CD4-positive, CD25-positive, alpha-beta regulatory T cell (primary cell): ENCODE results near the gene ITGAV. TPM values are rescaled to one million over a fixed set of nuclear protein-coding genes. Genes with fewer than 3 reads are reported as not detected.

ENCODE experiments used
- ATAC-seq, 2 donors: fragments of 150-1000 bp; cut with Tn5 transposase; one replicate each; pipeline ENCODE4 v1.10.0; 2021; ENCODE audit warnings: low read depth in 2 of 2, moderate number of reproducible peaks in 2 of 2, moderate library complexity in 1 of 2
- DNase-seq, 3 donors: peaks; one replicate each; pipeline versions ENCODE4 v3.0.0 to v3.0.0-alpha.2; 2012 to 2022; ENCODE audit warnings: mixed read lengths in 1 of 3
- H3K27ac ChIP-seq: one replicate; pipeline ENCODE4 v1.7.0; 2013; ENCODE audit warnings: mild to moderate bottlenecking, low read length; ENCODE audit not compliant: insufficient read depth, poor library complexity, severe bottlenecking
- H3K27me3 ChIP-seq: one replicate; pipeline ENCODE4 v1.7.0; 2013; ENCODE audit warnings: low read length; ENCODE audit not compliant: control insufficient read depth, insufficient read depth
- H3K36me3 ChIP-seq: one replicate; pipeline ENCODE4 v1.7.0; 2013; ENCODE audit warnings: mild to moderate bottlenecking, low read length, moderate library complexity; ENCODE audit not compliant: control insufficient read depth, insufficient read depth
- H3K4me1 ChIP-seq: 2 replicates; pipeline ENCODE4 v1.7.0; 2013; ENCODE audit warnings: mild to moderate bottlenecking, low read length; ENCODE audit not compliant: insufficient read depth, control insufficient read depth, poor library complexity, severe bottlenecking
- H3K4me3 ChIP-seq: one replicate; pipeline ENCODE4 v1.7.0; 2013; ENCODE audit warnings: low read depth, mild to moderate bottlenecking, low read length, moderate library complexity
- H3K9me3 ChIP-seq, 2 experiments: 1 replicate in 1 of 2; 2 replicates in 1 of 2; pipeline ENCODE4 v1.7.0; 2013; ENCODE audit warnings: low read length in 2 of 2, mild to moderate bottlenecking in 1 of 2, moderate library complexity in 1 of 2; ENCODE audit not compliant: control insufficient read depth in 2 of 2
- H3K27ac Mint-ChIP-seq, 3 donors: one replicate each; pipeline ENCODE4 v1.8.0; 2020 to 2022; ENCODE audit warnings: mild to moderate bottlenecking in 3 of 3, mixed read lengths in 3 of 3, moderate library complexity in 2 of 3
- H3K27me3 Mint-ChIP-seq: one replicate; pipeline ENCODE4 v1.8.0; 2022; ENCODE audit warnings: mild to moderate bottlenecking, mixed read lengths
- H3K36me3 Mint-ChIP-seq: one replicate; pipeline ENCODE4 v1.8.0; 2020; ENCODE audit warnings: mixed read lengths
- H3K4me1 Mint-ChIP-seq, 4 donors: one replicate each; pipeline ENCODE4 v1.8.0; 2020 to 2022; ENCODE audit warnings: mixed read lengths in 4 of 4, mild to moderate bottlenecking in 1 of 4
- H3K4me3 Mint-ChIP-seq, 4 donors: one replicate each; pipeline ENCODE4 v1.8.0; 2020 to 2022; ENCODE audit warnings: mild to moderate bottlenecking in 4 of 4, mixed read lengths in 4 of 4, moderate library complexity in 3 of 4
- H3K9me3 Mint-ChIP-seq, 7 donors: one replicate each; pipeline ENCODE4 v1.8.0; 2020 to 2022; ENCODE audit warnings: mixed read lengths in 7 of 7, mild to moderate bottlenecking in 3 of 7, moderate library complexity in 2 of 7
- polyA plus RNA-seq, 4 donors: library from polyadenylated mRNA; unstranded; fragments of 300-500 nt; fragmentation: Illumina TruSeq; gene quantifications; one replicate each; pipeline ENCODE4 v1.2.3, GENCODE V29; 2021
- total RNA-seq: library from RNA; stranded (reverse); gene quantifications from one replicate; pipeline ENCODE4 v1.2.3, GENCODE V29; 2022

ITGAV gene
- total and polyA plus RNA-seq, 5 donors from 2014 or later: 0.36 to 8.1 (median 0.85) TPM

DNA sequence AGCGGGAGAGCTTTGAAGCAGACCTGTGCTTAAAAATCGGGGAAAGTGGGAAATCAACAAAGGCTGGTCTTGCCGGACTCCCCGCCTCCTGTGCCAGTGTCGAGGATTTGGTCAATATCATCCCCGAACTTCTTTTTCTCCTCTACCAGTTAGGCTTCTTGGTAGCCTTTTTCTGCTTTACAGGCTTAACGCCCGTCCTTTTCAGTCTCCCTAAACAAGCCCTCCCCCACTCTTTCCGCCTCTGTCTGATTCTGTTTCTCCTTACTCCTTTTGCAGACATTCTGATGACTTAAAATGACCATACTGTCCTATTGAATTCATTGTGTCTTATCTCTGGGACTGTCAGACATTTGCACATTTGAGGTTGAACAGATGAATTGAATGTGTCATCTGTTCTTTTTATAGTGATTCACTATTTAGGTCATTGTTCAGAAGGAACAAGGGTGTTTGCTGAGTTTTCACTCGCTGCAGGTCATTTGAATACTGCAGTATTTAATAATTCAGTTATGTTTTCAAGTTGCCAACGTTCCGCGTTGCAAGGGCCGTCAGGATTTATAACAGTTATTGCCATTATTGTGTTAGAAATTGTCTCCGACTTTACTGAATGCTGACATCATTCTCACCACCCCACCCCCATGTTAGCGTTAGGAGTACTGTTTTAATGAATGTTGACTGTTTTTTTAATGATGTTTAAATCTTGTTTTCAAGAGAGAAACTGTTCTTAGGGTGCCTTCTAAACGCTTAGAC lies 1.1 kb downstream of the ITGAV start:
- no peak for ATAC-seq
- Mint-ChIP-seq H3K9me3 (peaks cover 0 to 2% (median 0%) of the 10 kb centered on the region in 7 donors), H3K36me3 (no peaks in the 10 kb centered on the region)

DNA sequence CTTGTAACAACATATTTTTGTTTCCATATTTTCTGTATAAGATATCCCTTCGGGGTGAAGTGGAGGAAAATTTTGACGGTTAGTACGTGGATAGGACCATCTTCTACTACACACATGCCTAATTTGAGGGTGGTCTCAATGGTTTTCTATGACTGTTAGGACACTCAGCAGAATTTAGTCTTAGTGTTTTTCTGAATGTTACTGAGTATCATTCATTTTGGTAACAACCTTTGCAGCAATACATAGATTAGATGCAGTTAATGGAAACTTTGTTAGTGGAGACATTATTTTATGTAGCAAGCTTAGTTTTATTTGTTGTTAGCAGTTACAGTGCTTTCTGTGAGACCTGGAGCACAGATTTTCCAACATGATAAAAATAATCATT lies 1.6 kb downstream of the ITGAV start:
- Histone ChIP-seq H3K27ac (no peak overlapping the region), H3K4me3 (peak overlapping the region; percentile 90), H3K4me1 (peaks cover 19% of the 10 kb centered on the region), H3K9me3 (no peaks in the 10 kb centered on the region), H3K27me3 (no peaks in the 10 kb centered on the region), H3K36me3 (no peaks in the 10 kb centered on the region)
- Mint-ChIP-seq H3K9me3 (peaks cover 0 to 2% (median 0%) of the 10 kb centered on the region in 7 donors), H3K27ac (peak overlapping the region in 2 of 3 donors; percentile 6 to 33), H3K36me3 (no peaks in the 10 kb centered on the region), H3K27me3 (no peaks in the 10 kb centered on the region), H3K4me1 (peaks cover 5 to 51% (median 36%) of the 10 kb centered on the region in 4 donors), H3K4me3 (peak overlapping the region; percentile 91 to 95 (median 92))
- ATAC-seq (no peak), DNase-seq (no peak)

More for the DNA sequence above, 1.1 kb downstream of the ITGAV start:
- no peaks in the 10 kb centered on the region for H3K9me3 ChIP-seq
- peak in 2 of 3 donors; percentile 21 to 50 for DNase-seq
- Mint-ChIP-seq H3K27me3 (peaks cover 1% of the 10 kb centered on the region), H3K4me3 (peak overlapping the region; percentile 91 to 95 (median 92)), H3K27ac (peak overlapping the region; percentile 32 to 91 (median 33)), H3K4me1 (peaks cover 5 to 50% (median 36%) of the 10 kb centered on the region in 4 donors)
- no peaks in the 10 kb centered on the region for H3K27me3 ChIP-seq
- H3K4me1 ChIP-seq: peaks cover 19% of the 10 kb centered on the region
- H3K4me3 ChIP-seq: peak overlapping the region; percentile 90
- peak overlapping the region; percentile 69 for H3K27ac ChIP-seq
- no peaks in the 10 kb centered on the region for H3K36me3 ChIP-seq

DNA sequence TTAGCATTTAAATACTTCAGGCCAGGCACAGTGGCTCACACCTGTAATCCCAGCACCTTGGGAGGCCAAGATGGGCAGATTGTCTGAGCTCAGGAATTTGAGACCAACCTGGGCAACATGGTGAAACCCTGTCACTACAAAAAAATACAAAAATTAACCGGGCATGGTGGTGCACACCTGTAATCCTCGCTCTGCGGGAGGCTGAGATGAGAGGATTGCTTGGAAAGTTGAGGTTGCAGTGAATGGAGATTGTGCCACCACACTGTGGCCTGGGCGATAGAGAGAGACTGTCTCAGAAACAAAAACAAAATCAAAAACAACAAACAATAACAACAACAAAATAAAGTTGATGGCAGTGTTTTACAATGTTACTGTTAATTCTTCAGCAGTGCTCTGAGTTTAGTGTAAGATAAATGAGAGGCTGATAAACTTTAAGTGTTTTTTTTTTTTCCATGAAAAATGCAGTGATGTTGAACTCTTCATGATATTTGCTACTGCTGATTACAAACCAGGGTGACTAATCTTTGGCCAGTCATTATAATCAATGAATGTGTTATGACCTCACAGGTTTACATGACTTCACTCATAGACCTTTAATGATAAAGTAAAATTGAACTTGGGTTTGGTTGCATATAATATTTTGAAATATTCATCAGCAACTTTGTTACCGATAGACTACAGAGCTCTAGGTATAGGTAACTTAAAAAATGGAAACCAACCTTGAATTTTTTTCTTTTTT lies 2.5 kb downstream of the ITGAV start:
- Mint-ChIP-seq H3K27me3 (no peaks in the 10 kb centered on the region), H3K27ac (peak overlapping the region in 2 of 3 donors; percentile 3 to 33), H3K4me1 (peaks cover 11 to 57% (median 36%) of the 10 kb centered on the region in 4 donors), H3K9me3 (peaks cover 0 to 2% (median 0%) of the 10 kb centered on the region in 7 donors), H3K4me3 (peak overlapping the region; percentile 11 to 91 (median 30)), H3K36me3 (no peaks in the 10 kb centered on the region)
- DNase-seq: no peak
- no peak overlapping the region for H3K27ac ChIP-seq
- H3K4me3 ChIP-seq: peak overlapping the region; percentile 90
- no peak for ATAC-seq
- H3K9me3 ChIP-seq: no peaks in the 10 kb centered on the region
- H3K36me3 ChIP-seq: no peaks in the 10 kb centered on the region
- no peaks in the 10 kb centered on the region for H3K27me3 ChIP-seq
- H3K4me1 ChIP-seq: peaks cover 19% of the 10 kb centered on the region

DNA sequence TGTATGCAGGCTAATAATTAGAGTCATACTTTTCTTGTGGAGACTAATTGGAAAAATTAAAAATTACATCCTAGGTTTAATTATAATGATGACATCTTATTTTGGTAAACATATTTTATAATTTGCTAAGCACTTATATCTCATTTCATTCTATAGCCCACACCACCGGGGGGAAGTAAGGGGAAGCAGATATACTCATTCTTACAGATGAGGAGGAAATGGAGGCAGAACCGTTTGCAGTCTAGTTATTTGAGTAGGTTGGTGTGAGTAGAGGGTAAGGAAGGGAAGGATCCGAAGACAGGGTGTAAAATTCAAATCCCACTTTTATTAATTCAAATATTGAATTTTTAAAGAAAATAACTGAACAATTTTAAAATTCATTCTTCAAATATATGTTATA lies 3.7 kb downstream of the ITGAV start:
- Mint-ChIP-seq H3K27me3 (no peaks in the 10 kb centered on the region), H3K9me3 (peaks cover 0 to 2% (median 0%) of the 10 kb centered on the region in 7 donors), H3K4me1 (peaks cover 11 to 58% (median 36%) of the 10 kb centered on the region in 4 donors), H3K36me3 (no peaks in the 10 kb centered on the region), H3K4me3 (peak overlapping the region in 1 of 4 donors; percentile 17), H3K27ac (peak overlapping the region in 2 of 3 donors; percentile 5 to 9)
- Histone ChIP-seq H3K27ac (no peak overlapping the region), H3K36me3 (no peaks in the 10 kb centered on the region), H3K4me3 (no peak overlapping the region), H3K27me3 (no peaks in the 10 kb centered on the region), H3K9me3 (no peaks in the 10 kb centered on the region), H3K4me1 (peaks cover 19% of the 10 kb centered on the region)
- peak in 1 of 3 donors; percentile 4 for DNase-seq
- ATAC-seq: no peak

DNA sequence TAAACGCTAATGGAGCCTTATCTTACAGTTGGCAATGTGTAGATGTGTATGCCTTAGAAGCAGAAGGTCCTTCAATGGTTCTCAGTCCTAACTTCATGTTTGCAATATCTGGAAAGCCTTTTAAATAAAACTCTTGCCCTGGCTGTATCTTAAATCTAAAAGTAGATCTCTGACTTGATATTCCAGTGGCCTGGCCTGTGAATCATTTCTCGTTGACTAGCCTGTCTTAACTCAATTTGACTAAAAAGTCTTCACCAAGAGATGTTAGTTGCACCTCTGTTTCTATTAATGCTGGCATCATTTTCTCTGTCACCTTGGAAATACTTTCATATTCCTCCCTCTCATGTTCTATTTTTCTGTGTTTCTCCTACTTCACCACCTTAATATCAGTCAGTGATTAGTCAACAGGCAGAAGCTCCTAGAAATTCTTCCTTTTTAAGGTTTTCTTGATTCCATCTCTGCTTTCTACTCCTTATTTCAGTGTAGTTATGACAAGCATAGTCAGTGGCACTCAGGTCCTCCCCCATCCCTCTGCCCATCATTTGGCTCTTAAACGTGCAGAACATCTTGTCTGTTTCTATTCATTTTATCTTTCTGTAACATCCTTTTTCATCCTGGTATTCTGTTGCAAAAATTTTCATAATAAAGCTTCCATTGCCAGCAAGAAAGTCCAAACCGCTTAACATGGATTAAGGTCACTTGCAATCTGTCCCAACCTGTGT lies 4.3 kb downstream of the ITGAV start:
- Histone ChIP-seq H3K9me3 (no peaks in the 10 kb centered on the region), H3K4me1 (peaks cover 16% of the 10 kb centered on the region), H3K27ac (no peak overlapping the region), H3K36me3 (no peaks in the 10 kb centered on the region), H3K4me3 (no peak overlapping the region), H3K27me3 (no peaks in the 10 kb centered on the region)
- Mint-ChIP-seq H3K4me3 (peak overlapping the region in 1 of 4 donors; percentile 4), H3K36me3 (no peaks in the 10 kb centered on the region), H3K27ac (peak overlapping the region in 1 of 3 donors; percentile 2), H3K27me3 (no peaks in the 10 kb centered on the region), H3K9me3 (peaks cover 0 to 2% (median 0%) of the 10 kb centered on the region in 7 donors), H3K4me1 (peaks cover 8 to 54% (median 32%) of the 10 kb centered on the region in 4 donors)
- no peak for ATAC-seq
- no peak for DNase-seq

DNA sequence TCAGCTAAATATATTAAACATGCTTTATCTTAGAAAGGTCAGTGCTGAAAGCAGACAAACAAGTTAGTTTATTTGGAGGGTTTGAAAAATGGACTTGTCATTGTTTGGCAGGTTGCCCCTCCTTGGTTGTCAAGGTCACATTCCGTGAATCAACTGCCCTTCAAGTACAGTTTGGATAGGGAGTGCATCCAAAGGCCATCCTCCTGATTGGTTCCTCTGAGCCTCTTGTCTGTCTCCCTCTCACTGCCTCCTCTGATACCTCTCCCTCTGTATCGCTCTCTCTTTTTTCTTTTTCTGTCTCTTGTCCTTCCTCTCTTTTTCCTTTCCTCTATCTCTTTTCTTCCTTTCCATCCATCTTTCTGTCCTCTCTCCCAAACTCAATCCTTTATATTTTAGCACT lies 5.4 kb downstream of the ITGAV start:
- H3K27me3 Mint-ChIP-seq: no peaks in the 10 kb centered on the region
- no peak for ATAC-seq
- H3K4me1 Mint-ChIP-seq: peaks cover 6 to 52% (median 30%) of the 10 kb centered on the region in 4 donors
- no peaks in the 10 kb centered on the region for H3K9me3 ChIP-seq
- no peak overlapping the region for H3K27ac ChIP-seq
- no peak overlapping the region for H3K4me3 Mint-ChIP-seq
- no peak overlapping the region for H3K4me3 ChIP-seq
- peaks cover 5% of the 10 kb centered on the region for H3K36me3 Mint-ChIP-seq
- no peaks in the 10 kb centered on the region for H3K27me3 ChIP-seq
- peak overlapping the region in 2 of 3 donors; percentile 29 to 49 for H3K27ac Mint-ChIP-seq
- H3K4me1 ChIP-seq: peaks cover 10% of the 10 kb centered on the region
- peaks cover 2% of the 10 kb centered on the region for H3K36me3 ChIP-seq
- DNase-seq: no peak
- H3K9me3 Mint-ChIP-seq: peaks cover 0 to 2% (median 0%) of the 10 kb centered on the region in 7 donors

DNA sequence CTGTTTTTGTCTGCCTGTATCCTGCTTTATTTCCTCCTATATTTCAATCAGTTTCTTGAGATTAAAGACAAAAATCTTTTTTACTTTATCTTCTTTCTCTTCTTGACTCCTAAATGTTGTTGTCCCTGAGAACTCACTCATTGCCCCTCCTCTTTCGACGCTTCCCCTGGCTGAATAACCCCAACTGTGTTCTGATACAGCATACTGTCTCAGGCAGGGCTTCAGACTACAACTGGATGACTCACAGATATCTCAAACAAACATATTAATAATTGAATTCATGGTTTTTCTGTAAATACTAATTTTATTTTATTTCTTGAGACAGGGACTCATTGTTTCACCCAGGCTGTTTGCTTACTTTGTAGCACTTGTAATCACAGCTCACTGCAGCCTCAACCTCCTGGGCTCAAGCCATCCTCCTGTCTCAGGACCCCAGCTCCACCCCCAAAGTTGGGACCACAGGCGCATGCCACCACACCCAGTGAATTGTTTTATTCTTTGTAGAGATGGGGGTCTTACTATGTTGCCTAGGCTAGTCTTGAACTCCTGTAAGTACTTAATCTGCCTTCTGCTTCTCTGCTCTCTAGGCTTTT lies 9.4 kb downstream of the ITGAV start:
- Histone ChIP-seq H3K36me3 (peaks cover 6% of the 10 kb centered on the region), H3K4me1 (no peaks in the 10 kb centered on the region), H3K9me3 (no peaks in the 10 kb centered on the region), H3K27me3 (no peaks in the 10 kb centered on the region), H3K27ac (no peak overlapping the region), H3K4me3 (no peak overlapping the region)
- no peaks in the 10 kb centered on the region for H3K27me3 Mint-ChIP-seq
- peaks cover 4 to 19% (median 8%) of the 10 kb centered on the region in 4 donors for H3K4me1 Mint-ChIP-seq
- H3K4me3 Mint-ChIP-seq: no peak overlapping the region
- no peak for ATAC-seq
- H3K36me3 Mint-ChIP-seq: peaks cover 12% of the 10 kb centered on the region
- H3K9me3 Mint-ChIP-seq: peaks cover 0 to under 1% (median 0%) of the 10 kb centered on the region in 7 donors
- DNase-seq: no peak
- no peak overlapping the region for H3K27ac Mint-ChIP-seq
